Trophoblast cell (in vitro differentiated cells and primary cell): ENCODE data around the gene YY1.

Experiments used
- DNase-seq, 2 donors: peaks; one replicate each; pipeline ENCODE4 v3.0.0-alpha.2; 2016
- H2AFZ ChIP-seq: 2 replicates; pipeline ENCODE4 v1.6.1; 2013; ENCODE audit warnings: low read length, moderate library complexity, mild to moderate bottlenecking; ENCODE audit not compliant: insufficient read depth, poor library complexity
- H2AK5ac ChIP-seq: 2 replicates; pipeline ENCODE4 v1.6.1; 2013; ENCODE audit warnings: mild to moderate bottlenecking, low read length
- H2BK120ac ChIP-seq: 2 replicates; pipeline ENCODE4 v1.6.1; 2013; ENCODE audit warnings: low read length, mild to moderate bottlenecking, moderate library complexity; ENCODE audit not compliant: insufficient read depth, poor library complexity
- H2BK12ac ChIP-seq: 2 replicates; pipeline ENCODE4 v1.6.1; 2013; ENCODE audit warnings: mild to moderate bottlenecking, low read length, moderate library complexity
- H2BK5ac ChIP-seq: 2 replicates; pipeline ENCODE4 v1.6.1; 2013; ENCODE audit warnings: low read length, low read depth, moderate library complexity, mild to moderate bottlenecking; ENCODE audit not compliant: poor library complexity
- H3K14ac ChIP-seq: 2 replicates; pipeline ENCODE4 v1.6.1; 2013; ENCODE audit warnings: mild to moderate bottlenecking, low read length
- H3K18ac ChIP-seq: 2 replicates; pipeline ENCODE4 v1.6.1; 2013; ENCODE audit warnings: mild to moderate bottlenecking, low read length
- H3K23ac ChIP-seq: 2 replicates; pipeline ENCODE4 v1.6.1; 2013; ENCODE audit warnings: low read length
- H3K27ac ChIP-seq: 2 replicates; pipeline ENCODE4 v1.5.1; 2013; ENCODE audit warnings: low read depth, mild to moderate bottlenecking, inconsistent platforms, low read length, moderate library complexity
- H3K27me3 ChIP-seq: 2 replicates; pipeline ENCODE4 v1.6.1; 2013; ENCODE audit warnings: inconsistent platforms, mild to moderate bottlenecking, low read length, moderate library complexity; ENCODE audit not compliant: insufficient read depth
- H3K36me3 ChIP-seq, 2 experiments: 1 replicate in 1 of 2; 2 replicates in 1 of 2; pipeline ENCODE4 v1.6.1; 2013; ENCODE audit warnings: low read length in 2 of 2, mild to moderate bottlenecking in 2 of 2, moderate library complexity in 1 of 2; ENCODE audit not compliant: insufficient read depth in 2 of 2, control insufficient read depth in 1 of 2
- H3K4ac ChIP-seq: 2 replicates; pipeline ENCODE4 v1.6.1; 2013; ENCODE audit warnings: low read depth, mild to moderate bottlenecking, low read length, moderate library complexity
- H3K4me1 ChIP-seq, 2 experiments: 1 replicate in 1 of 2; 2 replicates in 1 of 2; pipeline ENCODE4 v1.6.1; 2013; ENCODE audit warnings: low read length in 2 of 2, mild to moderate bottlenecking in 2 of 2, moderate library complexity in 1 of 2; ENCODE audit not compliant: insufficient read depth in 2 of 2, control insufficient read depth in 1 of 2
- H3K4me2 ChIP-seq: 2 replicates; pipeline ENCODE4 v1.6.1; 2013; ENCODE audit warnings: inconsistent platforms, mild to moderate bottlenecking, low read length, moderate library complexity
- H3K4me3 ChIP-seq: 2 replicates; pipeline ENCODE4 v1.5.1; 2013; ENCODE audit warnings: mild to moderate bottlenecking, low read depth, low read length, inconsistent platforms
- H3K79me1 ChIP-seq: one replicate; pipeline ENCODE4 v1.6.1; 2013; ENCODE audit warnings: low read length
- H3K79me2 ChIP-seq: 2 replicates; pipeline ENCODE4 v1.6.1; 2013; ENCODE audit warnings: low read length, mild to moderate bottlenecking; ENCODE audit not compliant: control insufficient read depth, insufficient read depth, poor library complexity
- H3K9ac ChIP-seq: 2 replicates; pipeline ENCODE4 v1.6.1; 2013; ENCODE audit warnings: mild to moderate bottlenecking, low read length
- H3K9me3 ChIP-seq: 2 replicates; pipeline ENCODE4 v1.6.1; 2013; ENCODE audit warnings: low read depth, mild to moderate bottlenecking, control low read depth, inconsistent platforms, low read length; ENCODE audit not compliant: insufficient read depth
- H4K12ac ChIP-seq: 2 replicates; pipeline ENCODE4 v1.6.1; 2013; ENCODE audit warnings: low read depth, mild to moderate bottlenecking, low read length, moderate library complexity
- H4K8ac ChIP-seq: 2 replicates; pipeline ENCODE4 v1.6.1; 2013; ENCODE audit warnings: low read depth, mild to moderate bottlenecking, low read length, moderate library complexity
- H4K91ac ChIP-seq: one replicate; pipeline ENCODE4 v1.6.1; 2013; ENCODE audit warnings: low read depth, mild to moderate bottlenecking, low read length, moderate library complexity
- WGBS: extraction: QIAGEN DNeasy Blood & Tissue Kit; methylation state at CpG from one replicate; pipeline ENCODE4 v1.1.7; 2013; ENCODE audit warnings: missing lambda C conversion rate; ENCODE audit not compliant: insufficient read length, insufficient coverage; ENCODE audit errors: extremely low coverage; 5-methylcytosine and 5-hydroxymethylcytosine counted together

YY1 gene

GRCh38 chr14:100263141-100263540, 24.2 kb downstream of the YY1 start:
- H4K91ac ChIP-seq = no peak overlapping the region
- H4K12ac ChIP-seq = no peak overlapping the region
- H3K4me2 ChIP-seq = no peak overlapping the region
- H3K27me3 ChIP-seq = no peaks in the 10 kb centered on the region
- H3K79me1 ChIP-seq = no peaks in the 10 kb centered on the region
- H3K4me3 ChIP-seq = no peak overlapping the region
- peaks cover 15% of the 10 kb centered on the region for H3K79me2 ChIP-seq
- no peak overlapping the region for H2AK5ac ChIP-seq
- H3K9ac ChIP-seq = no peak overlapping the region
- no peak overlapping the region for H2BK12ac ChIP-seq
- no peak overlapping the region for H4K8ac ChIP-seq
- H3K4ac ChIP-seq = peak overlapping the region; percentile 19
- H3K9me3 ChIP-seq = no peaks in the 10 kb centered on the region
- no peak overlapping the region for H2BK5ac ChIP-seq
- no peak overlapping the region for H3K14ac ChIP-seq
- H3K4me1 ChIP-seq = no peaks in the 10 kb centered on the region
- H2BK120ac ChIP-seq = no peak overlapping the region
- no peak for DNase-seq
- no CpG with 5 or more reads among the region's 3 CpGs for WGBS
- H3K27ac ChIP-seq = no peak overlapping the region
- H2AFZ ChIP-seq = no peak overlapping the region
- no peak overlapping the region for H3K18ac ChIP-seq
- H3K36me3 ChIP-seq = peaks cover 12 to 25% of the 10 kb centered on the region in 2 experiments
- H3K23ac ChIP-seq = no peak overlapping the region

- H3K9me3 ChIP-seq = no peaks in the 10 kb centered on the region
- peak overlapping the region; percentile 76 for H3K4ac ChIP-seq
- no peak overlapping the region for H3K9ac ChIP-seq
- H2AK5ac ChIP-seq = no peak overlapping the region
- no peaks in the 10 kb centered on the region for H3K79me1 ChIP-seq
- H4K12ac ChIP-seq = no peak overlapping the region
- WGBS = no CpG with 5 or more reads among the region's 7 CpGs
- no peak for DNase-seq
- H3K4me1 ChIP-seq = no peaks in the 10 kb centered on the region
- H3K4me2 ChIP-seq = no peak overlapping the region
- peaks cover 9 to 21% of the 10 kb centered on the region in 2 experiments for H3K36me3 ChIP-seq
- no peak overlapping the region for H4K91ac ChIP-seq
- no peak overlapping the region for H4K8ac ChIP-seq
- no peaks in the 10 kb centered on the region for H3K27me3 ChIP-seq
- no peak overlapping the region for H3K18ac ChIP-seq
- H3K79me2 ChIP-seq = peaks cover 8% of the 10 kb centered on the region
- peak overlapping the region; percentile 11 for H3K23ac ChIP-seq
- H2BK12ac ChIP-seq = no peak overlapping the region
- no peak overlapping the region for H3K4me3 ChIP-seq
- H3K14ac ChIP-seq = no peak overlapping the region
- no peak overlapping the region for H2BK120ac ChIP-seq
- no peak overlapping the region for H3K27ac ChIP-seq
- no peak overlapping the region for H2BK5ac ChIP-seq
- H2AFZ ChIP-seq = no peak overlapping the region
Observed at GRCh38 chr14:100267990-100268389, 29.0 kb downstream of the YY1 start.

- Histone ChIP-seq H3K27me3 (no peaks in the 10 kb centered on the region), H3K27ac (no peak overlapping the region), H3K79me1 (no peaks in the 10 kb centered on the region), H3K4me2 (no peak overlapping the region), H3K79me2 (peaks cover 8% of the 10 kb centered on the region), H2AFZ (no peak overlapping the region), H3K4me1 (no peaks in the 10 kb centered on the region), H2BK5ac (no peak overlapping the region), H2BK12ac (no peak overlapping the region), H3K9me3 (no peaks in the 10 kb centered on the region), H4K12ac (no peak overlapping the region), H3K9ac (no peak overlapping the region), H2BK120ac (no peak overlapping the region), H2AK5ac (no peak overlapping the region), H3K14ac (no peak overlapping the region), H4K8ac (no peak overlapping the region), H3K4ac (peak overlapping the region; percentile 39), H3K23ac (no peak overlapping the region), H3K18ac (no peak overlapping the region), H3K36me3 (peaks cover 11 to 17% of the 10 kb centered on the region in 2 experiments), H3K4me3 (no peak overlapping the region), H4K91ac (no peak overlapping the region)
- no peak for DNase-seq
- WGBS = no CpG with 5 or more reads among the region's 7 CpGs
Observed at GRCh38 chr14:100268591-100269207, 29.8 kb downstream of the YY1 start.

GRCh38 chr14:100271247-100271939, 32.4 kb downstream of the YY1 start:
- Histone ChIP-seq H3K4me1 (no peaks in the 10 kb centered on the region), H3K18ac (no peak overlapping the region), H3K14ac (no peak overlapping the region), H2AK5ac (no peak overlapping the region), H3K36me3 (peaks cover 7 to 11% of the 10 kb centered on the region in 2 experiments), H4K12ac (no peak overlapping the region), H3K4ac (peak overlapping the region; percentile 14), H4K91ac (no peak overlapping the region), H2BK5ac (no peak overlapping the region), H3K23ac (no peak overlapping the region), H2BK12ac (no peak overlapping the region), H3K79me1 (no peaks in the 10 kb centered on the region), H3K9ac (no peak overlapping the region), H2BK120ac (no peak overlapping the region), H3K4me2 (no peak overlapping the region), H3K27ac (no peak overlapping the region), H4K8ac (no peak overlapping the region), H2AFZ (no peak overlapping the region), H3K4me3 (no peak overlapping the region), H3K27me3 (no peaks in the 10 kb centered on the region), H3K79me2 (peaks cover 4% of the 10 kb centered on the region), H3K9me3 (no peaks in the 10 kb centered on the region)
- WGBS = no CpG with 5 or more reads among the region's 10 CpGs
- DNase-seq = peak; percentile 25 to 62
